Endodermal cell (in vitro differentiated cells): ENCODE results near the gene SGPP1. TPM values are rescaled to one million over a fixed set of nuclear protein-coding genes. Genes with fewer than 3 reads are reported as not detected.
"Not testable (repeated sequence)": the region's sequence is repeated elsewhere in the genome, so short reads cannot be mapped to it uniquely, and the experiment has no call there.

Source experiments
- DNase-seq: peaks from one replicate; pipeline ENCODE4 v3.0.0-alpha.2; 2017
- H3K27ac ChIP-seq: 2 replicates; pipeline ENCODE4 v1.5.1; 2013; ENCODE audit warnings: mild to moderate bottlenecking, low read depth, low read length, moderate library complexity
- H3K27me3 ChIP-seq: 2 replicates; pipeline ENCODE4 v1.6.1; 2013; ENCODE audit warnings: mild to moderate bottlenecking, low read length, moderate library complexity; ENCODE audit not compliant: insufficient read depth, control insufficient read depth, poor library complexity, severe bottlenecking
- H3K36me3 ChIP-seq: 2 replicates; pipeline ENCODE4 v1.7.0; 2013; ENCODE audit warnings: mild to moderate bottlenecking, low read length, moderate library complexity; ENCODE audit not compliant: control insufficient read depth, insufficient read depth
- H3K4me1 ChIP-seq: one replicate; pipeline ENCODE4 v1.7.0; 2013; ENCODE audit warnings: low read length; ENCODE audit not compliant: control insufficient read depth, insufficient read depth
- H3K4me3 ChIP-seq: 2 replicates; pipeline ENCODE4 v1.5.1; 2013; ENCODE audit warnings: mild to moderate bottlenecking, low read length, moderate library complexity
- H3K9ac ChIP-seq: 2 replicates; pipeline ENCODE4 v1.6.1; 2013; ENCODE audit warnings: mild to moderate bottlenecking, low read length, moderate library complexity; ENCODE audit not compliant: poor library complexity, severe bottlenecking; ENCODE audit errors: extremely low read depth
- H3K9me3 ChIP-seq: 2 replicates; pipeline ENCODE4 v1.6.1; 2013; ENCODE audit warnings: mild to moderate bottlenecking, low read length, moderate library complexity; ENCODE audit not compliant: control insufficient read depth
- H3K27ac Mint-ChIP-seq: 2 replicates; pipeline ENCODE4 v1.8.0; 2020; ENCODE audit warnings: mixed read lengths
- H3K27me3 Mint-ChIP-seq: 2 replicates; pipeline ENCODE4 v1.8.0; 2021; ENCODE audit warnings: mild to moderate bottlenecking, mixed read lengths; ENCODE audit not compliant: insufficient read depth
- H3K36me3 Mint-ChIP-seq: 2 replicates; pipeline ENCODE4 v1.8.0; 2020; ENCODE audit warnings: low read depth, mixed read lengths
- H3K4me1 Mint-ChIP-seq: 2 replicates; pipeline ENCODE4 v1.8.0; 2020; ENCODE audit warnings: mixed read lengths
- H3K4me3 Mint-ChIP-seq: 2 replicates; pipeline ENCODE4 v1.8.0; 2020; ENCODE audit warnings: mild to moderate bottlenecking, moderate library complexity, mixed read lengths
- H3K9me3 Mint-ChIP-seq: 2 replicates; pipeline ENCODE4 v1.8.0; 2020; ENCODE audit warnings: mild to moderate bottlenecking, mixed read lengths
- WGBS, 2 experiments: methylation state at CpG; one replicate each; pipeline versions ENCODE4 v1.1.5 to v1.1.7; 2013; ENCODE audit warnings: missing lambda C conversion rate in 2 of 2, mixed read lengths in 1 of 2; ENCODE audit not compliant: insufficient coverage in 1 of 2, insufficient read length in 1 of 2; 5-methylcytosine and 5-hydroxymethylcytosine counted together
- total RNA-seq, 2 donors: library from RNA; stranded (reverse); fragmentation: NEBNext Ultra II Directional in 1 of 2; extraction: Animal tissue kit (Norgen Biotek cat#: 25700) in 1 of 2; gene quantifications; 2 replicates in 1 of 2; 3 replicates in 1 of 2; pipeline ENCODE4 v1.2.1, GENCODE V29; 2021
- TF ChIP-seq, protein P1 (sequence below): fragments of 200-600 bp; sonication (generic); conservative IDR thresholded peaks from 2 replicates; pipeline ENCODE4 v1.5.0; 2021; ENCODE audit warnings: antibody characterized with exemption, mild to moderate bottlenecking

SGPP1 gene
- total RNA-seq, 2 donors from 2014 or later = 15.5 to 18.4 TPM

DNA sequence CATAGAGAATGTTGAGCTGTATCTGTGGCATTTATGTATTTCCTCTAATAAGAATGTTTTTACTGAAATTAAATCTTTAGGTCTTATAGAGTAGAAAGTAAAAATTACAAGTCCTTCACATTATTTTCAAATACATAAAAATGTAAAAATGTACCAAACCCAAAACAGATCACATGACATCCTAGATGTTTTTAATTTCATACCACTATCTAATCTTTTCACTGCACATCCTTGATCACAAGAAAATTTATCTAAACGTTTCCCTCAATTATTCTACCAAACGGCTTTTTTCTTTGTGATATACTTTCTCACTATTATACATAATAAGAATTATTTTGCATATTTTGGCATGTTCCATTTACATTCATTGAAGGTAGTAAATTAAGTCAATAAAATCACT is 18.3 kb downstream of the SGPP1 start:
- Histone ChIP-seq H3K4me1 (no peaks in the 10 kb centered on the region), H3K27me3 (no peaks in the 10 kb centered on the region), H3K36me3 (no peaks in the 10 kb centered on the region), H3K9me3 (peaks cover 5% of the 10 kb centered on the region), H3K4me3 (no peak overlapping the region), H3K27ac (no peak overlapping the region), H3K9ac (no peak overlapping the region)
- Mint-ChIP-seq H3K4me1 (no peaks in the 10 kb centered on the region), H3K9me3 (peaks cover 10% of the 10 kb centered on the region), H3K36me3 (peaks cover 11% of the 10 kb centered on the region), H3K27ac (no peak overlapping the region), H3K27me3 (no peaks in the 10 kb centered on the region), H3K4me3 (no peak overlapping the region)
- DNase-seq = no peak
- 87% methylated on average over 1 of the region's 2 CpGs; no CpG with 5 or more reads in 1 of the 2 experiments for WGBS, 2 experiments
- TF ChIP-seq, protein P1, sequence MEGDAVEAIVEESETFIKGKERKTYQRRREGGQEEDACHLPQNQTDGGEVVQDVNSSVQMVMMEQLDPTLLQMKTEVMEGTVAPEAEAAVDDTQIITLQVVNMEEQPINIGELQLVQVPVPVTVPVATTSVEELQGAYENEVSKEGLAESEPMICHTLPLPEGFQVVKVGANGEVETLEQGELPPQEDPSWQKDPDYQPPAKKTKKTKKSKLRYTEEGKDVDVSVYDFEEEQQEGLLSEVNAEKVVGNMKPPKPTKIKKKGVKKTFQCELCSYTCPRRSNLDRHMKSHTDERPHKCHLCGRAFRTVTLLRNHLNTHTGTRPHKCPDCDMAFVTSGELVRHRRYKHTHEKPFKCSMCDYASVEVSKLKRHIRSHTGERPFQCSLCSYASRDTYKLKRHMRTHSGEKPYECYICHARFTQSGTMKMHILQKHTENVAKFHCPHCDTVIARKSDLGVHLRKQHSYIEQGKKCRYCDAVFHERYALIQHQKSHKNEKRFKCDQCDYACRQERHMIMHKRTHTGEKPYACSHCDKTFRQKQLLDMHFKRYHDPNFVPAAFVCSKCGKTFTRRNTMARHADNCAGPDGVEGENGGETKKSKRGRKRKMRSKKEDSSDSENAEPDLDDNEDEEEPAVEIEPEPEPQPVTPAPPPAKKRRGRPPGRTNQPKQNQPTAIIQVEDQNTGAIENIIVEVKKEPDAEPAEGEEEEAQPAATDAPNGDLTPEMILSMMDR = no peak

DNA sequence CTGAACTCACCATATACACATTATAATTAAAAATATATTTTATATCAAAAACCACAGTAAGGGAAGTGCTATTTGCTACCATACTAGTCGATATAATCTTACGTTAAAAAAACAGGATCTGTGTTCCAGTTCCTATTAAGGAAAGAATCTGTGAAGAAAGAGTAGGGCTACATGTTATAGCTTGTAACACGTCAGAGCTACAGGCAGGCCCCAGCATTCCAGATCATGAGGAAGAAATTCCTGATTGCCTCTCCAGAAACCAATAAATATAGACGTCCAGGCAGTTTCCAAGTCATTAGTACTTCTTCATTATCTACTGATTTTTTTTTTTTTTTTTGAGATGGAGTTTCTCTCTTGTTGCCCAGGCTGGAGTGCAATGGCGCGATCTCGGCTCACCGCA is 20.6 kb downstream of the SGPP1 start:
- no peak overlapping the region for H3K27ac ChIP-seq
- peaks cover 5% of the 10 kb centered on the region for H3K9me3 Mint-ChIP-seq
- H3K4me3 ChIP-seq = no peak overlapping the region
- H3K27me3 ChIP-seq = no peaks in the 10 kb centered on the region
- no peaks in the 10 kb centered on the region for H3K36me3 ChIP-seq
- DNase-seq = no peak
- no peaks in the 10 kb centered on the region for H3K4me1 Mint-ChIP-seq
- TF ChIP-seq, protein P1 = no peak
- peaks cover 5% of the 10 kb centered on the region for H3K9me3 ChIP-seq
- no peaks in the 10 kb centered on the region for H3K4me1 ChIP-seq
- H3K36me3 Mint-ChIP-seq = peaks cover 6% of the 10 kb centered on the region
- H3K4me3 Mint-ChIP-seq = no peak overlapping the region
- H3K27me3 Mint-ChIP-seq = no peaks in the 10 kb centered on the region
- no peak overlapping the region for H3K27ac Mint-ChIP-seq
- no peak overlapping the region for H3K9ac ChIP-seq
- 96 to 100% methylated on average over 4 to 8 of the region's 8 CpGs for WGBS, 2 experiments

DNA sequence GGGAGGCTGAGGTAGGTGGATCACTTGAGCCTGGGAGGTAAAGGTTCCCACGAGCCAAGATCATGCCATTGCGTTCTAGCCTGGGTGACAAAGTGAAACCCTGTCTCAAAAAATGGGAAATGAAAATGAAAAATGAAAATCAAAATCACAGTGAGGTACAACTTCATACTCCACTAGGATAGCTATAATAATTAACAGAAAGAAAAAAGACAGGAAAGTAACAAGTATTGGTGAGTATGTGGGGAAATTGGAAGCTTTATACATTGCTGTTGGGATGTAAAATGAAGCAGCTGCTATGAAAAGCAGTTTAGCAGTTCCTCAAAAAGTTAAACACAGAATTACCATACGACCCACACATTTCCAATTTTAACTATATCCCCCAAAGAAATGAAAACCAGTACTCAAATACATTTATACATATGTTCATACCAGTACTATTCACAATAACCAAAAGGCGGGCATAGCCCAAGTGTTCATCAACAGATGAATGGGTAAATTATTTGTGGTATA is 22.2 kb downstream of the SGPP1 start:
- H3K9me3 Mint-ChIP-seq = no peaks in the 10 kb centered on the region
- H3K27me3 ChIP-seq = no peaks in the 10 kb centered on the region
- H3K27ac ChIP-seq = no peak overlapping the region
- DNase-seq = no peak
- no peak overlapping the region for H3K9ac ChIP-seq
- H3K9me3 ChIP-seq = no peaks in the 10 kb centered on the region
- H3K4me3 ChIP-seq = no peak overlapping the region
- no peaks in the 10 kb centered on the region for H3K36me3 ChIP-seq
- TF ChIP-seq, protein P1 = no peak
- no peaks in the 10 kb centered on the region for H3K4me1 ChIP-seq
- no peaks in the 10 kb centered on the region for H3K27me3 Mint-ChIP-seq
- H3K4me1 Mint-ChIP-seq = peaks cover 4% of the 10 kb centered on the region
- 81 to 100% methylated on average over 1 to 4 of the region's 4 CpGs for WGBS, 2 experiments
- no peak overlapping the region for H3K27ac Mint-ChIP-seq
- H3K36me3 Mint-ChIP-seq = no peaks in the 10 kb centered on the region
- H3K4me3 Mint-ChIP-seq = no peak overlapping the region

DNA sequence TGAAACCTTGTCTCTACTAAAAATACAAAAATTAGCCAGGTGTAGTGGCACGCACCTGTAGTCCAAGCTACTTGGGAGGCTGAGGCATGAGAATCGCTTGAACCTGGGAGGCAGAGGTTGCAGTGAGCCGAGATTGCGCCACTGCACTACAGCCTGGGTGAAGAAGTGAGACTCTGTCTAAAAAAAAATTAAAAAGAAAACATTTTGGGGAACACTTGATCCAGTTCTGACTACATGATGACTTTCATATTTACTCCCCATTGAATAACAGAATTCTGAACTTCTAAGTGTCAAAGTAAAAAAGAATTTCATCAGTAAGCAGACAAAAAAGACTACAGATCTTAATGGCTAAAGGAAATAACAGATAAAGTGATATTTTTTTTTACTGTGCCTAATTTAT is 25.3 kb downstream of the SGPP1 start:
- not testable (repeated sequence) for H3K27ac Mint-ChIP-seq, H3K4me3 Mint-ChIP-seq, H3K9me3 Mint-ChIP-seq, H3K4me1 Mint-ChIP-seq, H3K27me3 ChIP-seq, H3K4me1 ChIP-seq, H3K4me3 ChIP-seq, H3K9me3 ChIP-seq, H3K27ac ChIP-seq, H3K27me3 Mint-ChIP-seq, H3K9ac ChIP-seq, H3K36me3 Mint-ChIP-seq, DNase-seq, H3K36me3 ChIP-seq
- WGBS, 2 experiments = 85 to 96% methylated on average over 4 of the region's 4 CpGs
